Liver (tissue), 3 donors: Measurements from ENCODE around the gene TMEM128.

Experiments used
- ATF3 ChIP-seq: IDR thresholded peaks from 2 replicates; pipeline ENCODE4 v1.6.1; 2016; ENCODE audit warnings: antibody characterized with exemption
- CTCF ChIP-seq: fragments of 150-350 bp; IDR thresholded peaks from 2 replicates; pipeline ENCODE4 v1.5.1; 2017; ENCODE audit warnings: improper control_type of control experiment, low read depth, low read length; ENCODE audit not compliant: missing input control
- EGR1 ChIP-seq, 2 donors: IDR thresholded peaks; 2 replicates each; pipeline ENCODE4 v1.6.1; 2016 to 2018; ENCODE audit warnings: antibody characterized with exemption in 2 of 2, low read depth in 2 of 2
- GABPA ChIP-seq, 2 donors: IDR thresholded peaks in 1 of 2; conservative IDR thresholded peaks in 1 of 2; 2 replicates each; pipeline ENCODE4 v1.6.1; 2016; ENCODE audit warnings: antibody characterized with exemption in 2 of 2, mild to moderate bottlenecking in 1 of 2, moderate library complexity in 1 of 2
- HNF4A ChIP-seq, 2 donors: conservative IDR thresholded peaks; 2 replicates each; pipeline ENCODE4 v1.6.1; 2016; ENCODE audit warnings: antibody characterized with exemption in 2 of 2, mild to moderate bottlenecking in 2 of 2
- MAX ChIP-seq: IDR thresholded peaks from 2 replicates; pipeline ENCODE4 v1.6.1; 2016; ENCODE audit warnings: antibody characterized with exemption
- RAD21 ChIP-seq, 2 donors: IDR thresholded peaks; 2 replicates each; pipeline ENCODE4 v1.6.1; 2016; ENCODE audit warnings: antibody characterized with exemption in 2 of 2, mild to moderate bottlenecking in 2 of 2
- REST ChIP-seq: IDR thresholded peaks from 2 replicates; pipeline ENCODE4 v1.6.1; 2016; ENCODE audit warnings: antibody characterized with exemption, mild to moderate bottlenecking
- RXRA ChIP-seq, 2 donors: IDR thresholded peaks; 2 replicates each; pipeline ENCODE4 v1.6.1; 2017 to 2018; ENCODE audit warnings: antibody characterized with exemption in 2 of 2, mild to moderate bottlenecking in 1 of 2
- SP1 ChIP-seq: IDR thresholded peaks from 2 replicates; pipeline ENCODE4 v1.6.1; 2018; ENCODE audit warnings: antibody characterized with exemption, mild to moderate bottlenecking
- TAF1 ChIP-seq: conservative IDR thresholded peaks from 2 replicates; pipeline ENCODE4 v1.6.1; 2016; ENCODE audit warnings: antibody characterized with exemption, mild to moderate bottlenecking
- ZBTB33 ChIP-seq: IDR thresholded peaks from 2 replicates; pipeline ENCODE4 v1.6.1; 2016; ENCODE audit warnings: antibody characterized with exemption
- donor health status: healthy.
- donor health status: healthy.

GRCh38 chr4:4226606-4227438 is 21.2 kb downstream of the TMEM128 start, which contains the start of gene OTOP1:
- TF ChIP-seq MAX (no peak), CTCF (no peak), RAD21 (IDR thresholded peaks at IDR 0.05) (no peak), HNF4A (conservative IDR thresholded peaks at IDR 0.05) (no peak), REST (no peak), TAF1 (no peak), EGR1 (IDR thresholded peaks at IDR 0.05; ENCODE audit: low read depth in 2 of 2) (no peak), RXRA (IDR thresholded peaks at IDR 0.05) (no peak), ATF3 (no peak), SP1 (no peak), GABPA (IDR thresholded peaks at IDR 0.05 in 1 of 2, conservative IDR thresholded peaks at IDR 0.05 in 1 of 2) (no peak), ZBTB33 (no peak)
